GM12864 (cell line): ENCODE measurements around the gene UBE2L6.
"Not testable (repeated sequence)": the region's sequence is repeated elsewhere in the genome, so short reads cannot be mapped to it uniquely, and the experiment has no call there.

Source experiments
- DNase-seq: peaks from one replicate; pipeline ENCODE4 v3.0.0-alpha.2; 2011; ENCODE audit warnings: low read depth
- H3K4me3 ChIP-seq: 2 replicates; pipeline ENCODE4 v1.5.1; 2011; ENCODE audit warnings: mild to moderate bottlenecking, low read depth, low read length, control low read depth
- TF ChIP-seq, protein P1 (sequence below): IDR thresholded peaks from 2 replicates; pipeline ENCODE4 v1.5.1; 2011; ENCODE audit warnings: low read depth, mild to moderate bottlenecking, moderate library complexity, low read length, control low read depth, inconsistent platforms; ENCODE audit errors: missing control alignments

The UBE2L6 gene

GRCh38 chr11:57536947-57537619, 30.4 kb downstream of the UBE2L6 start, which contains the start of gene SMTNL1:
TSS of gene SMTNL1 (plus strand) at chr11:57537595. CDS start at chr11:57542643, 5,048 bp downstream.
- TF ChIP-seq, protein P1, sequence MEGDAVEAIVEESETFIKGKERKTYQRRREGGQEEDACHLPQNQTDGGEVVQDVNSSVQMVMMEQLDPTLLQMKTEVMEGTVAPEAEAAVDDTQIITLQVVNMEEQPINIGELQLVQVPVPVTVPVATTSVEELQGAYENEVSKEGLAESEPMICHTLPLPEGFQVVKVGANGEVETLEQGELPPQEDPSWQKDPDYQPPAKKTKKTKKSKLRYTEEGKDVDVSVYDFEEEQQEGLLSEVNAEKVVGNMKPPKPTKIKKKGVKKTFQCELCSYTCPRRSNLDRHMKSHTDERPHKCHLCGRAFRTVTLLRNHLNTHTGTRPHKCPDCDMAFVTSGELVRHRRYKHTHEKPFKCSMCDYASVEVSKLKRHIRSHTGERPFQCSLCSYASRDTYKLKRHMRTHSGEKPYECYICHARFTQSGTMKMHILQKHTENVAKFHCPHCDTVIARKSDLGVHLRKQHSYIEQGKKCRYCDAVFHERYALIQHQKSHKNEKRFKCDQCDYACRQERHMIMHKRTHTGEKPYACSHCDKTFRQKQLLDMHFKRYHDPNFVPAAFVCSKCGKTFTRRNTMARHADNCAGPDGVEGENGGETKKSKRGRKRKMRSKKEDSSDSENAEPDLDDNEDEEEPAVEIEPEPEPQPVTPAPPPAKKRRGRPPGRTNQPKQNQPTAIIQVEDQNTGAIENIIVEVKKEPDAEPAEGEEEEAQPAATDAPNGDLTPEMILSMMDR = no peak
- DNase-seq = no peak
- H3K4me3 ChIP-seq = no peak within 1 kb of the TSS

DNA sequence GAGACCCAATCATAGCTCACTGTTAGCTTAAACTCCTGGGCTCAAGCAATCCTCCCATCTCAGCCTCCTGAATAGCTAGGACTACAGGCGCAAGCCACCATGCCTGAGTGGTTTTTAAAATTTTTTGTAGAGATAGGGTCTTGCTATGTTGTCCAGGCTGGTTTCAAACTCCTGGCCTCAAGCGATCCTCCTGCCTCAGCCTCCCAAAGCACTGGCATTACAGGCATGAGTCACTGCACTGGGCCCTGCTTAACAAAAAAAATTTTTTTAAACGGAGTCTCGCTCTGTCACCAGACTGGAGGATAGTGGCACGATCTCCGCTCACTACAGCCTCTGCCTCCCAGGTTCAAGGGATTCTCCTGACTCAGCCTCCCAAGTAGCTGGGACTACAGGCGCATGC, 33.0 kb downstream of the UBE2L6 start:
- DNase-seq = not testable (repeated sequence)

GRCh38 chr11:57530596-57531507, 36.6 kb downstream of the UBE2L6 start, which contains the start of gene TIMM10:
TSS of gene TIMM10 (minus strand) at chr11:57530754. CDS start at chr11:57530189, 565 bp downstream.
- peak within 1 kb of the TSS; percentile 93 for H3K4me3 ChIP-seq
- DNase-seq = peak; percentile 99
- TF ChIP-seq, protein P1 = no peak

More for the DNA sequence above, 33.0 kb downstream of the UBE2L6 start:
- H3K4me3 ChIP-seq = not testable (repeated sequence)

- TF ChIP-seq, protein P1 = no peak
- H3K4me3 ChIP-seq = peak overlapping the region; percentile 93
- DNase-seq = no peak
These were observed 37.3 kb downstream of the UBE2L6 start for GRCh38 chr11:57530215-57530595.

- H3K4me3 ChIP-seq = no peak overlapping the region; the same call in 1 of the 2 replicates
These were observed 38.5 kb downstream of the UBE2L6 start for GRCh38 chr11:57529012-57529411.

DNA sequence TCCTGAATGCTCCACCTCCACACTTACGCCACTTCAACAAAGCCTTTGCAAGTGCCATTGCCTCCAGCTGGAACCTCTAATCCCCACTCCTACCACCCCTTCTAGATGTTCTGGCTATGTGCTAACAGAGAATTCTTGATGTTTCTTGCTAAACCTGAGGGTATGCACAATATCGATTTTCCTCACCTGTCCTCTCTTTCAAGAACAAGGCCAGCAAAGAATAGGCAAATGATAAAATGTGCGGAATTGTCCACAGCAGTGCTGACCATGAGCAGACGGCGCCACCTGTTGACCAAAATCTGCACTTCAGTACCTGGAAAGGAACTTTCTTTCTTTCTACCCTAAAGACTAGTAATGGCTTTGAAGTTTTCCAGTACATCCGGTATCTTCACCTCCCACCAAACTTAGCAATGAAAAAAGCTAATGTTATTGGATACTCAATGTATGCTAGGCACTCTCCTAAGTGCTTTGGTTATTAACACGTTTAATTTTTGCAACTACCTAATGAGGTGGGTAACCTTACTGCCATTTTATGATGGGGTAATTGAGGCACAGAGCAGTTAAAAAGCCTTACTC, 40.3 kb downstream of the UBE2L6 start:
- no peak for DNase-seq
- TF ChIP-seq, protein P1 = peak; percentile 88
- H3K4me3 ChIP-seq = no peak overlapping the region

More at GRCh38 chr11:57529012-57529411, 38.5 kb downstream of the UBE2L6 start:
- TF ChIP-seq, protein P1 = no peak
- DNase-seq = no peak

DNA sequence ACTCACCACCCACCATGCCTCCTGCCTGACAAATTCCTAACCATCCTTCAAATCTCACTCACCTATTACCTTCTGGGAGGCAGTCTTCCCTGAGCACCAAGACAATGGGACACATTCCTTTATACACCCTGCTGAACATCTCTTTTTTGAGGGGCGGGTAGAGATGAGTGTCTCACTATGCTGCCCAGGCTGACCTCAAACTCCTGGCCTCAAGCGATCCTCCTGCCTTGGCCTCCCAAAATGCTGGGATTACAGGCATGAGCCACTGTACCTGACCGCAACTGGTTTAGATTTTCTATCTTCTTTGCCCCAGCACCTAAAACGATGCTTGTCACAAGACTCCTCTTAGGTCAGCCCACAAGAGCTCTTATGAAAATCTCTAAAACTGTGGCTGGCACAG, 44.1 kb downstream of the UBE2L6 start:
- no peak overlapping the region for H3K4me3 ChIP-seq
- TF ChIP-seq, protein P1 = no peak
- no peak for DNase-seq
